Aorta (tissue), 5 donors: ENCODE results near the gene UBA1. TPM values are rescaled to one million over a fixed set of nuclear protein-coding genes. Genes with fewer than 3 reads are reported as not detected.

Experiments used
- ATAC-seq: fragments of 200-7000 bp; cut with Tn5 transposase; one replicate; pipeline ENCODE4 v1.9.1; 2022; ENCODE audit warnings: moderate library complexity; ENCODE audit not compliant: low FRiP score
- DNase-seq, 2 donors: peaks; one replicate each; pipeline ENCODE4 v3.0.0-alpha.2; 2020
- H3K27ac ChIP-seq, 2 donors: one replicate each; pipeline ENCODE4 v1.5.1; 2013; ENCODE audit warnings: low read length in 2 of 2, mild to moderate bottlenecking in 2 of 2, moderate library complexity in 2 of 2, control low read depth in 1 of 2, inconsistent platforms in 1 of 2, low read depth in 1 of 2
- H3K27me3 ChIP-seq, 2 donors: one replicate each; pipeline ENCODE4 v1.6.1; 2013; ENCODE audit warnings: control low read depth in 1 of 2, low read length in 1 of 2, mild to moderate bottlenecking in 1 of 2, moderate library complexity in 1 of 2; ENCODE audit not compliant: insufficient read depth in 2 of 2, control insufficient read depth in 1 of 2
- H3K36me3 ChIP-seq, 2 donors: one replicate each; pipeline ENCODE4 v1.6.1; 2013; ENCODE audit warnings: control low read depth in 1 of 2, low read length in 1 of 2, mild to moderate bottlenecking in 1 of 2; ENCODE audit not compliant: insufficient read depth in 2 of 2, control insufficient read depth in 1 of 2
- H3K4me1 ChIP-seq, 2 donors: one replicate each; pipeline ENCODE4 v1.6.1; 2013; ENCODE audit warnings: low read length in 2 of 2, control low read depth in 1 of 2, mild to moderate bottlenecking in 1 of 2, moderate library complexity in 1 of 2; ENCODE audit not compliant: insufficient read depth in 2 of 2, control insufficient read depth in 1 of 2
- H3K4me3 ChIP-seq, 2 donors: one replicate each; pipeline ENCODE4 v1.5.1; 2013; ENCODE audit warnings: low read length in 2 of 2, control low read depth in 1 of 2, mild to moderate bottlenecking in 1 of 2
- H3K9me3 ChIP-seq: one replicate; pipeline ENCODE4 v1.6.1; 2013; ENCODE audit warnings: mild to moderate bottlenecking, low read length; ENCODE audit not compliant: control insufficient read depth
- WGBS, 2 donors: extraction: QIAGEN DNeasy Blood & Tissue Kit; methylation state at CpG; one replicate each; pipeline ENCODE4 v1.1.7; 2013; 5-methylcytosine and 5-hydroxymethylcytosine counted together
- intact Hi-C, 2 donors: fragments of 100-400 bp; cut with DNase I; formaldehyde crosslinking; loops; one replicate each; pipeline versions ENCODE4 v1.14.2 to v1.15.0; 2022
- polyA plus RNA-seq, 2 donors: library from polyadenylated mRNA; stranded (reverse); fragments of 200-250 nt; gene quantifications; one replicate each; pipeline ENCODE4 v1.2.3, GENCODE V29; 2013
- total RNA-seq, 2 donors: library from RNA; stranded (reverse); fragmentation: NEBNext Ultra II Directional; extraction: Animal tissue kit (Norgen Biotek cat#: 25700); gene quantifications; one replicate each; pipeline ENCODE4 v1.2.1, GENCODE V29; 2021
- donor health status: healthy with polysubstance abuse.
- donor health status: Bipolar disorder and iron deficiency.
- donor health status: DM: no; HTN: no; CAD: no.
- donor health status: DM: no; HTN: no; CAD: no.
- donor health status: DM: yes; HTN: yes; CAD: no.

UBA1 gene
- total and polyA plus RNA-seq, 4 donors = 33.8 to 167 (median 135) TPM

DNA sequence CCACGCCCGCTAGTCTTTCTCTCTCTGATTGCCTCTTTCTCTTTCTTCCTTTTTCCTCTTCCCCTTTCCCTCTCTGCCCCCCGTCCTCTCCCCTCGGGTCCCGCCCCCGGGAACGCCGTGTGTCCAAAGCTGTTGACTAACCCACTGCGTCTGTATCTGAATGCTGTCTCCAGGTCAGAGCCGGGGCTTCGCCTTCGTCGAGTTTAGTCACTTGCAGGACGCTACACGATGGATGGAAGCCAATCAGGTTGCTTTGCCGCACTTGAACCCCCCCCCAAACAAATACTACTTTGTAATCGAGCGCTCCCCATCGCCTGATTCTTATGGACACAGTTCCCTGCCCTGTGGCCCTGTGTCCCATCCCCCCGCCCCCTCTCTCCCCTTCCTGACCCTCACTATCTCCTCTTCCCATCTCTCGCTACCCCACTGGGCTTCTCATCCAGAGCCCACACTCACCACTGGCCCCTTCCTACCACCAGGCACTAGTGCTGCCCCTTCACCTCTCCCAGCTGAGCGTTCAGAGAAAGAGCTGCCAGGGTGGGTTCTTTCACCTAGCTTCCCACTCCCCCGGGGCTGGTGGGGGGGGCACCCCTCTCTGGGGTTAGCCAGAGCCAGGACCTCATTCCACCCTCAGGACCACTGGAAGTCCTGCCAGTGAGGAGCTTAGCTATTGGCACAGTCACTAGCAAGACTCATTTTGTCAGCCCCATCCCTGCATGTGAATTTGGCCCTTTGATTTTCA is 18.6 kb upstream of the UBA1 start:
- Histone ChIP-seq H3K4me3 (no peak overlapping the region), H3K27ac (no peak overlapping the region), H3K4me1 (no peaks in the 10 kb centered on the region), H3K27me3 (no peaks in the 10 kb centered on the region), H3K9me3 (no peaks in the 10 kb centered on the region), H3K36me3 (no peaks in the 10 kb centered on the region)
- peak; percentile 17 to 57 for DNase-seq
- no peak for ATAC-seq
- 80 to 88% methylated on average over 23 of the region's 23 CpGs for WGBS, 2 donors
- intact Hi-C loops = no loop called here

- H3K27ac ChIP-seq = no peak overlapping the region
- no peaks in the 10 kb centered on the region for H3K9me3 ChIP-seq
- intact Hi-C loops = no loop called here
- 87 to 90% methylated on average over 12 of the region's 12 CpGs for WGBS, 2 donors
- DNase-seq = peak in 1 of 2 donors; percentile 26
- ATAC-seq = no peak
- no peaks in the 10 kb centered on the region for H3K27me3 ChIP-seq
- H3K4me1 ChIP-seq = no peaks in the 10 kb centered on the region
- H3K4me3 ChIP-seq = no peak overlapping the region
- H3K36me3 ChIP-seq = no peaks in the 10 kb centered on the region
Measured at GRCh38 chrX:47175588-47175980, 18.0 kb upstream of the UBA1 start.

GRCh38 chrX:47176101-47176740 is 17.4 kb upstream of the UBA1 start:
- DNase-seq (peak; percentile 5 to 37), ATAC-seq (no peak)
- Histone ChIP-seq H3K27me3 (no peaks in the 10 kb centered on the region), H3K4me1 (no peaks in the 10 kb centered on the region), H3K27ac (no peak overlapping the region), H3K4me3 (no peak overlapping the region), H3K36me3 (no peaks in the 10 kb centered on the region), H3K9me3 (no peaks in the 10 kb centered on the region)
- intact Hi-C loops = no loop called here
- 75 to 90% methylated on average over 23 of the region's 23 CpGs for WGBS, 2 donors

DNA sequence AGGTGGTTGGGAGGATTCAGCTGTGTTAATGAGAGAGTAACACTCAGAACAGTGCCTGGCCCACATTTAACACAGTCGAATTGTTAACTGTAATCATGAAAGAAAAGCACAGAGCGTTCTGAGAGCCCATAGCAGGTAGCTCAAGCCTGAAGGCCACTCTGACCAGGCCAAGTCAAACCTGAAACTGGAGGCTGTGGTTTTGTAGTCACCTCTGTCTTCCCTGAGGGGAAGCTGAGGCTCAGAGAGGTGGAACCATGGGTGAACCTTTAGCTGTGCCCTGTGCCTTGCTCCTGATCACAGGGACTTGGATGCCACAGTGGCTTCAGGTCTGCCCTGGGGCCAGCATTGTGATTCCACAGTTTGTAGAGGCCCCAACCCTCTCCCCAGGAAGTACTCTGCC is 16.6 kb upstream of the UBA1 start:
- Histone ChIP-seq H3K4me1 (no peaks in the 10 kb centered on the region), H3K9me3 (no peaks in the 10 kb centered on the region), H3K27me3 (no peaks in the 10 kb centered on the region), H3K4me3 (no peak overlapping the region), H3K36me3 (no peaks in the 10 kb centered on the region), H3K27ac (no peak overlapping the region)
- DNase-seq (peak; percentile 3 to 4), ATAC-seq (no peak)
- 46 to 55% methylated on average over 2 of the region's 2 CpGs for WGBS, 2 donors
- intact Hi-C loops = no loop called here

GRCh38 chrX:47178337-47178736 is 15.3 kb upstream of the UBA1 start:
- WGBS, 2 donors = 77 to 85% methylated on average over 5 of the region's 5 CpGs

DNA sequence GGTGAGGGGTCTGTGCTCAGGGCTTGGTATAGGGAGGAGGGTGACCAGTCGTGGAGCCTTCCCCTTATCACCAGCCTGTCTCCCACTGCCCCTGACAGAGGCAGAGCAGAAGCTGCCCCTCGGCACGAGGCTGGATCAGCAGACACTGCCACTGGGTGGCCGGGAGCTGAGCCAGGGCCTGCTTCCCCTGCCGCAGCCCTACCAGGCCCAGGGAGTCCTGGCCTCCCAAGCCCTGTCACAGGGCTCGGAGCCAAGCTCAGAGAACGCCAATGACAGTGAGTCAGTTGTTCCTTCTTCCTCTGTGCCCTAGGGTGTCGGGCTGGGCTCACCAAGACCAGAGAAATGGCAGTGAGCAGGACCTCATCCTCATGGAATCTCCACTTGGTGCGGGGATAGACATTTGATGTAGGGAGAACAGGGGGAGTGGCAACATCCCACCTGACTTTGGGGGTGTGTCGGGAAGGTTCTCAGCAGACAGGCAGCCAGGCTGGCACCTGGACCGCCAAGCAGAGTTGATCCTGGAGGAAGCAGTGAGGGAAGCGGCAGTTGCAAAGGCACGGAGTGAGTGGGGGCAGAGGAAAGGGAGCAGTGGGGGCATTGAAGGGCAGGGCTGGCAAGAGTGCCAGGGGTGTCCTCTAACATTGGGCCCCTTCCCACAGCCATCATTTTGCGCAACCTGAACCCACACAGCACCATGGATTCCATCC is 14.3 kb upstream of the UBA1 start:
- Histone ChIP-seq H3K4me1 (no peaks in the 10 kb centered on the region), H3K4me3 (no peak overlapping the region), H3K36me3 (no peaks in the 10 kb centered on the region), H3K27me3 (no peaks in the 10 kb centered on the region), H3K9me3 (no peaks in the 10 kb centered on the region), H3K27ac (peak overlapping the region in 1 of 2 donors; percentile 7)
- 42 to 48% methylated on average over 14 of the region's 14 CpGs for WGBS, 2 donors
- intact Hi-C loops = no loop called here
- peak; percentile 67 for ATAC-seq
- peak; percentile 79 to 83 for DNase-seq

More at GRCh38 chrX:47178337-47178736, 15.3 kb upstream of the UBA1 start:
- Histone ChIP-seq H3K27me3 (no peaks in the 10 kb centered on the region), H3K9me3 (no peaks in the 10 kb centered on the region), H3K4me3 (no peak overlapping the region), H3K36me3 (no peaks in the 10 kb centered on the region), H3K27ac (no peak overlapping the region), H3K4me1 (no peaks in the 10 kb centered on the region)
- intact Hi-C loops = no loop called here
- no peak for ATAC-seq
- peak; percentile 20 to 48 for DNase-seq

DNA sequence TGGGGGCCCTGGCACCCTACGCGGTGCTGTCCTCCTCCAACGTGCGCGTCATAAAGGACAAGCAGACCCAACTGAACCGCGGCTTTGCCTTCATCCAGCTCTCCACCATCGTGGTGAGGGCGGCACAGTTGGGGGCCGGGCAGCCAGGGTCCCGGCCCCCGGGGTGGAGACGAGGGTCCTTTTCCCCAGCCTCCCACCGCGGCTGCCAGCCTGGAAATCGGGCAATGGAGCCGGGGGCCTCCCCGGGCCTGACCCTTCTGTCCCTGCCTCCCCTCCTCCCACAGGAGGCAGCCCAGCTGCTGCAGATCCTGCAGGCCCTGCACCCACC is 13.7 kb upstream of the UBA1 start:
- H3K4me1 ChIP-seq = no peaks in the 10 kb centered on the region
- H3K9me3 ChIP-seq = no peaks in the 10 kb centered on the region
- DNase-seq (peak; percentile 43 to 71), ATAC-seq (no peak)
- H3K27ac ChIP-seq = no peak overlapping the region
- H3K4me3 ChIP-seq = no peak overlapping the region
- no peaks in the 10 kb centered on the region for H3K27me3 ChIP-seq
- no peaks in the 10 kb centered on the region for H3K36me3 ChIP-seq
- intact Hi-C loops = no loop called here
- WGBS, 2 donors = 86 to 91% methylated on average over 18 of the region's 18 CpGs

- peaks cover 0 to 4% of the 10 kb centered on the region in 2 donors for H3K36me3 ChIP-seq
- DNase-seq (peak; percentile 6 to 34), ATAC-seq (no peak)
- H3K4me3 ChIP-seq = no peak overlapping the region
- H3K4me1 ChIP-seq = no peaks in the 10 kb centered on the region
- intact Hi-C loops = no loop called here
- WGBS, 2 donors = 85 to 87% methylated on average over 8 of the region's 8 CpGs
- H3K27ac ChIP-seq = no peak overlapping the region
- no peaks in the 10 kb centered on the region for H3K27me3 ChIP-seq
- no peaks in the 10 kb centered on the region for H3K9me3 ChIP-seq
Measured at GRCh38 chrX:47180346-47180745, 13.3 kb upstream of the UBA1 start.
